Upper lobe of left lung (tissue), 4 donors: ENCODE data around the gene KATNB1.

Experiments
- CTCF ChIP-seq, 6 experiments: fragments of 450-650 bp in 4 of 6; fragments of 200-600 bp in 2 of 6; sonication (generic) in 2 of 6; IDR thresholded peaks; one replicate each; pipeline ENCODE4 v1.5.1; 2016 to 2019; ENCODE audit warnings: antibody characterized with exemption in 6 of 6
- EP300 ChIP-seq, 4 donors: sonication (generic); formaldehyde crosslinking; IDR thresholded peaks; one replicate each; pipeline ENCODE4 v1.5.1; 2017; ENCODE audit warnings: antibody characterized with exemption in 4 of 4, control low read depth in 2 of 4
- POLR2A ChIP-seq, 4 donors: fragments of 450-650 bp; IDR thresholded peaks; one replicate each; pipeline ENCODE4 v1.5.1; 2016 to 2017; ENCODE audit warnings: antibody characterized with exemption in 4 of 4, mild to moderate bottlenecking in 2 of 4
- POLR2AphosphoS5 ChIP-seq, 2 donors: sonication (generic); formaldehyde crosslinking; IDR thresholded peaks; one replicate each; pipeline ENCODE4 v1.5.1; 2017; ENCODE audit warnings: antibody characterized with exemption in 2 of 2

GRCh38 chr16:57743458-57743857, 7.9 kb downstream of the KATNB1 start:
- TF ChIP-seq POLR2AphosphoS5 (IDR thresholded peaks at IDR 0.05), result no peak
- no peak for TF ChIP-seq CTCF (IDR thresholded peaks at IDR 0.05)
- no peak for TF ChIP-seq EP300 (IDR thresholded peaks at IDR 0.05)
- TF ChIP-seq POLR2A (IDR thresholded peaks at IDR 0.05), result no peak
